ENCODE measurements around the gene BDH2. TPM values are rescaled to one million over a fixed set of nuclear protein-coding genes. Genes with fewer than 3 reads are reported as not detected.

Gene BDH2
- total and polyA plus RNA-seq, 2 experiments from 2014 or later = 86.4 to 137 TPM

- no peaks in the 10 kb centered on the region for H3K27me3 ChIP-seq
- no peak for DNase-seq (ENCODE audit: low spot score)
- H3K4me2 ChIP-seq = peak within 1 kb of the TSS; percentile 88
- peak within 1 kb of the TSS; percentile 70 for H3K4me3 ChIP-seq
- no peak for TF ChIP-seq EZH2phosphoT487 (IDR thresholded peaks at IDR 0.05; ENCODE audit: low read depth, severe bottlenecking, unreplicated experiment)
- no peak for TF ChIP-seq EZH2 (IDR thresholded peaks at IDR 0.05; ENCODE audit: borderline replicate concordance)
- TF ChIP-seq CTCF (IDR thresholded peaks at IDR 0.05; ENCODE audit: poor library complexity) = no peak
- peaks cover 9% of the 10 kb centered on the region for H3K4me1 ChIP-seq (ENCODE audit: insufficient read depth)
- no peaks in the 10 kb centered on the region for H3K36me3 ChIP-seq (replicated peaks; ENCODE audit: insufficient read depth, low read depth)
- 22% methylated on average over 21 of the region's 21 CpGs for WGBS (ENCODE audit: low lambda C conversion rate, missing lambda C conversion rate)
- H3K27ac ChIP-seq = peak within 1 kb of the TSS; percentile 93
- no peaks in the 10 kb centered on the region for H3K9me2 ChIP-seq (replicated peaks; ENCODE audit: insufficient read depth)
- peaks cover 16% of the 10 kb centered on the region for H3K79me2 ChIP-seq
- peak within 1 kb of the TSS; percentile 92 for H2AFZ ChIP-seq
- no peaks in the 10 kb centered on the region for H4K20me1 ChIP-seq (ENCODE audit: insufficient read depth, poor library complexity, severe bottlenecking)
- no peaks in the 10 kb centered on the region for H3K9me3 ChIP-seq (ENCODE audit: low read depth)
These were observed 22.8 kb downstream of the BDH2 start, which contains the start of gene SLC9B2 for GRCh38 chr4:103076747-103077347. Gene SLC9B2, minus strand, starts transcription at chr4:103076761. Its CDS starts 9,211 bp downstream, at chr4:103067550.

- Histone ChIP-seq H3K9me3 (ENCODE audit: low read depth) (no peaks in the 10 kb centered on the region), H3K27me3 (no peaks in the 10 kb centered on the region), H3K36me3 (replicated peaks; ENCODE audit: insufficient read depth, low read depth) (no peaks in the 10 kb centered on the region), H2AFZ (peak overlapping the region; percentile 92), H3K9me2 (replicated peaks; ENCODE audit: insufficient read depth) (no peaks in the 10 kb centered on the region), H3K27ac (peak overlapping the region; percentile 93), H3K4me1 (ENCODE audit: insufficient read depth) (peaks cover 9% of the 10 kb centered on the region), H3K4me3 (peak overlapping the region; percentile 70), H3K79me2 (peaks cover 16% of the 10 kb centered on the region), H4K20me1 (ENCODE audit: insufficient read depth, poor library complexity, severe bottlenecking) (no peaks in the 10 kb centered on the region), H3K4me2 (peak overlapping the region; percentile 88)
- peak; percentile 78 for DNase-seq (ENCODE audit: low spot score)
- TF ChIP-seq EZH2 (IDR thresholded peaks at IDR 0.05; ENCODE audit: borderline replicate concordance) (no peak), EZH2phosphoT487 (IDR thresholded peaks at IDR 0.05; ENCODE audit: low read depth, severe bottlenecking, unreplicated experiment) (no peak), CTCF (IDR thresholded peaks at IDR 0.05; ENCODE audit: poor library complexity) (no peak)
- under 1% methylated on average over 82 of the region's 82 CpGs for whole genome bisulfite sequencing (ENCODE audit: low lambda C conversion rate, missing lambda C conversion rate)
These were observed 23.5 kb downstream of the BDH2 start for GRCh38 chr4:103075894-103076746.

- TF ChIP-seq EZH2 (IDR thresholded peaks at IDR 0.05; ENCODE audit: borderline replicate concordance) (no peak), CTCF (IDR thresholded peaks at IDR 0.05; ENCODE audit: poor library complexity) (no peak), EZH2phosphoT487 (IDR thresholded peaks at IDR 0.05; ENCODE audit: low read depth, severe bottlenecking, unreplicated experiment) (no peak)
- peak overlapping the region; percentile 70 for H3K4me3 ChIP-seq
- 28% methylated on average over 4 of the region's 4 CpGs for WGBS (ENCODE audit: low lambda C conversion rate, missing lambda C conversion rate)
- peaks cover 9% of the 10 kb centered on the region for H3K4me1 ChIP-seq (ENCODE audit: insufficient read depth)
- H4K20me1 ChIP-seq (ENCODE audit: insufficient read depth, poor library complexity, severe bottlenecking) = no peaks in the 10 kb centered on the region
- peak overlapping the region; percentile 93 for H3K27ac ChIP-seq
- peaks cover 16% of the 10 kb centered on the region for H3K79me2 ChIP-seq
- no peaks in the 10 kb centered on the region for H3K27me3 ChIP-seq
- H3K9me2 ChIP-seq (replicated peaks; ENCODE audit: insufficient read depth) = no peaks in the 10 kb centered on the region
- peak; percentile 63 for DNase-seq (ENCODE audit: low spot score)
- H3K36me3 ChIP-seq (replicated peaks; ENCODE audit: insufficient read depth, low read depth) = no peaks in the 10 kb centered on the region
- peak overlapping the region; percentile 92 for H2AFZ ChIP-seq
- H3K9me3 ChIP-seq (ENCODE audit: low read depth) = no peaks in the 10 kb centered on the region
- peak overlapping the region; percentile 88 for H3K4me2 ChIP-seq
These were observed 24.2 kb downstream of the BDH2 start for GRCh38 chr4:103075435-103075893.
